ENCODE results near the gene SIX6.

DNA sequence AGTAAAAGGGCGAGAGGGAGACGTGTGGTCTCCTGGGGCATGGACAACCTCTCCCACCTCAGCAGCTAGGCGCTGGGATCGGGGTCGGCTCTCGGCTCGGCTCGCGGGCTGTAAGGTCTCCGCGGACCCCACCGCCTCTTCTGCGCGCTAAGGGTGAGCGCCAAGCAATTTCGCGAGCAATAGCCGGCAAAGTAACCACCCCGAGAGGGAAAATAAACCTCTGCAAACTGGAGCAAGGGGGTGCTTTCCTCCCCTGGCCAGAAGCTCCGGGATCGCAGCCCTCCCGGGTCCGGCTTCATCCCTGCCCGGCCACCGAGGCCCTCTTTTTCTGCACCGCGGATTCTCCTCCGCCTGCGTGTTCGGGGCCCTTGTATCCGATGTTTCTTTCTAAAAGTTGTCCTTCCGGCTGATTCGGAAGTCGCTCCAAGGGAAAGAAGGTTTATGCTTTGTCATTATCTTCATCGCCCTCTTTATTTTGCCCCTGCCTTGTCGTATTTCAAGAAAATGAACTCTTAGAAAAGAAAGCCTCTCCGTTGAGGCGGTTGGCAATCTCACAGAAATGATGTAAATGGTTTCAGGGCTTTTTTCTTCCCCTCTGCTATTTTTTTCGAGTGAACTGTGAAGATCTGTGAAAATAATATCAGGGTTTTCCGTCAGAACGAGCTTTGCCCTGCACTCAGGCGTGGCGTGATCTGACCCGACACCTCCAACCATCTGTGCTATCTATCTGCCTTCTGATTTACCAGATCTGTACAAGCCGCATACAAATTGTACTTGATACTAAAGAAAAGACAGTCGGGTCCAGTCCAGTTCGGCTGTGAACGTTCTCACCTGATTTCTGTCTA lies 1.7 kb upstream of the SIX6 start:
- TF ChIP-seq, protein P1, sequence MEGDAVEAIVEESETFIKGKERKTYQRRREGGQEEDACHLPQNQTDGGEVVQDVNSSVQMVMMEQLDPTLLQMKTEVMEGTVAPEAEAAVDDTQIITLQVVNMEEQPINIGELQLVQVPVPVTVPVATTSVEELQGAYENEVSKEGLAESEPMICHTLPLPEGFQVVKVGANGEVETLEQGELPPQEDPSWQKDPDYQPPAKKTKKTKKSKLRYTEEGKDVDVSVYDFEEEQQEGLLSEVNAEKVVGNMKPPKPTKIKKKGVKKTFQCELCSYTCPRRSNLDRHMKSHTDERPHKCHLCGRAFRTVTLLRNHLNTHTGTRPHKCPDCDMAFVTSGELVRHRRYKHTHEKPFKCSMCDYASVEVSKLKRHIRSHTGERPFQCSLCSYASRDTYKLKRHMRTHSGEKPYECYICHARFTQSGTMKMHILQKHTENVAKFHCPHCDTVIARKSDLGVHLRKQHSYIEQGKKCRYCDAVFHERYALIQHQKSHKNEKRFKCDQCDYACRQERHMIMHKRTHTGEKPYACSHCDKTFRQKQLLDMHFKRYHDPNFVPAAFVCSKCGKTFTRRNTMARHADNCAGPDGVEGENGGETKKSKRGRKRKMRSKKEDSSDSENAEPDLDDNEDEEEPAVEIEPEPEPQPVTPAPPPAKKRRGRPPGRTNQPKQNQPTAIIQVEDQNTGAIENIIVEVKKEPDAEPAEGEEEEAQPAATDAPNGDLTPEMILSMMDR (IDR thresholded peaks at IDR 0.05), result no peak
- TF ChIP-seq EP300 (IDR thresholded peaks at IDR 0.05), result no peak
